Measurements from ENCODE around the gene MAP1A.

- TF ChIP-seq CTCF (IDR thresholded peaks at IDR 0.05) (no peak), POLR2A (IDR thresholded peaks at IDR 0.05) (no peak)
These were observed 7.7 kb upstream of the MAP1A start for GRCh38 chr15:43509660-43510199.
